ENCODE measurements around the gene TLE1. TPM values are rescaled to one million over a fixed set of nuclear protein-coding genes. Genes with fewer than 3 reads are reported as not detected.

The TLE1 gene
- total and polyA plus RNA-seq, 2 of the 4 experiments (the other 2 are of a cell fraction) = 36.0 to 51.0 TPM

DNA sequence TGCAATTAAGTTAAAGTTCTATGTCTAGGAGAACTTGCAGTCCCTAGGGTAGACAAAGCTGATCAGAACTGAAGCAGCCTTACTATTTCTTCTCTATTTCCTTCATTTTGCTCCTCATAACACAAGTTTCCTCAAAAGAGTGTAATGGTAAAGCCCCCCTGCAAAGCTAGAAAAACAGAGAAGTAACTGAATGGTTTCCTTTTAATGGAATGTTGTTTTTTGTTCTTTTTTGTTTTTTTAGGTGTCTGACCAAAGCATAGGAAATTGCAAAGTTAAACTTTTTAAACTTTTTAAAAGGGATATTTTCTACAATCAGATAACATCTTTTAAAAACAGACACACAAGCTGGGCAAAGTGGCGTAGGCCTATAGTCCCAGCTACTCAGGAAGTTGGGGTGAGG lies 145.7 kb downstream of the TLE1 start:
- Histone ChIP-seq H3K9ac (ENCODE audit: low read depth, low read length) (no peak overlapping the region), H3K23ac (ENCODE audit: low read depth, low read length) (no peak overlapping the region), H3K27me3 (ENCODE audit: control insufficient read depth, insufficient read depth, low read length) (no peaks in the 10 kb centered on the region), H4K20me1 (ENCODE audit: insufficient read depth, low read length) (no peaks in the 10 kb centered on the region), H3K4me1 (ENCODE audit: control insufficient read depth, insufficient read depth, low read length) (no peaks in the 10 kb centered on the region), H2BK5ac (ENCODE audit: low read depth, low read length, poor library complexity, severe bottlenecking) (no peak overlapping the region), H2BK120ac (ENCODE audit: low read depth, low read length) (no peak overlapping the region), H3K79me1 (ENCODE audit: low read depth in 1 of 2, low read length in 2 of 2) (no peaks in the 10 kb centered on the region), H3K18ac (ENCODE audit: low read depth, low read length) (no peak overlapping the region), H3K4me3 (ENCODE audit: insufficient read depth, low read depth, low read length) (no peak overlapping the region), H3K9me3 (ENCODE audit: control insufficient read depth, insufficient read depth, low read length) (no peaks in the 10 kb centered on the region), H2BK15ac (ENCODE audit: low read depth, low read length) (no peak overlapping the region), H3K56ac (ENCODE audit: extremely low read depth, insufficient read depth, low read length) (no peak overlapping the region), H3K9me1 (ENCODE audit: insufficient read depth, low read length) (no peaks in the 10 kb centered on the region), H3K4me2 (ENCODE audit: low read depth, low read length) (no peak overlapping the region), H2BK20ac (ENCODE audit: low read depth, low read length) (no peak overlapping the region), H3K14ac (replicated peaks; ENCODE audit: low read depth, low read length) (no peak overlapping the region), H2AK5ac (ENCODE audit: low read depth, low read length) (no peak overlapping the region), H3K4ac (ENCODE audit: low read depth, low read length) (no peak overlapping the region), H2AFZ (replicated peaks; ENCODE audit: low read length, poor library complexity) (no peak overlapping the region), H4K8ac (ENCODE audit: low read depth in 2 of 2, low read length in 2 of 2) (no peak overlapping the region), H4K91ac (ENCODE audit: insufficient read depth, low read depth, low read length) (no peak overlapping the region), H2AK9ac (replicated peaks; ENCODE audit: low read depth, low read length, poor library complexity) (no peak overlapping the region), H3K36me3 (ENCODE audit: control insufficient read depth, insufficient read depth, low read length) (no peaks in the 10 kb centered on the region), H3K27ac (ENCODE audit: insufficient read depth, low read length) (no peak overlapping the region), H4K5ac (ENCODE audit: low read depth, low read length) (no peak overlapping the region)
- in situ Hi-C loops (cut with MboI; ENCODE audit: low sequenced_read_pairs) = loop anchor here (25.0 kb wide), 1 partner anchor 1069 kb away; no protein-coding TSS in a partner anchor
- DNase-seq = no peak
- intact Hi-C loops (cut with micrococcal nuclease) = no loop called here
- dilution Hi-C loops (cut with HindIII; ENCODE audit: low sequenced_read_pairs, unreplicated experiment) = no loop called here
- BruUV-seq (replicated peaks) = no TSS peak
- POLR2A ChIA-PET (ENCODE audit: unreplicated experiment) = no interaction called here
- CTCF ChIA-PET = no interaction called here
- TF ChIP-seq, protein P1, sequence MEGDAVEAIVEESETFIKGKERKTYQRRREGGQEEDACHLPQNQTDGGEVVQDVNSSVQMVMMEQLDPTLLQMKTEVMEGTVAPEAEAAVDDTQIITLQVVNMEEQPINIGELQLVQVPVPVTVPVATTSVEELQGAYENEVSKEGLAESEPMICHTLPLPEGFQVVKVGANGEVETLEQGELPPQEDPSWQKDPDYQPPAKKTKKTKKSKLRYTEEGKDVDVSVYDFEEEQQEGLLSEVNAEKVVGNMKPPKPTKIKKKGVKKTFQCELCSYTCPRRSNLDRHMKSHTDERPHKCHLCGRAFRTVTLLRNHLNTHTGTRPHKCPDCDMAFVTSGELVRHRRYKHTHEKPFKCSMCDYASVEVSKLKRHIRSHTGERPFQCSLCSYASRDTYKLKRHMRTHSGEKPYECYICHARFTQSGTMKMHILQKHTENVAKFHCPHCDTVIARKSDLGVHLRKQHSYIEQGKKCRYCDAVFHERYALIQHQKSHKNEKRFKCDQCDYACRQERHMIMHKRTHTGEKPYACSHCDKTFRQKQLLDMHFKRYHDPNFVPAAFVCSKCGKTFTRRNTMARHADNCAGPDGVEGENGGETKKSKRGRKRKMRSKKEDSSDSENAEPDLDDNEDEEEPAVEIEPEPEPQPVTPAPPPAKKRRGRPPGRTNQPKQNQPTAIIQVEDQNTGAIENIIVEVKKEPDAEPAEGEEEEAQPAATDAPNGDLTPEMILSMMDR (conservative IDR thresholded peaks at IDR 0.05; ENCODE audit: low read depth, low read length) = no peak
- TF ChIP-seq SMC3 (IDR thresholded peaks at IDR 0.05; ENCODE audit: low read depth, low read length) = no peak
- TF ChIP-seq, protein P2, sequence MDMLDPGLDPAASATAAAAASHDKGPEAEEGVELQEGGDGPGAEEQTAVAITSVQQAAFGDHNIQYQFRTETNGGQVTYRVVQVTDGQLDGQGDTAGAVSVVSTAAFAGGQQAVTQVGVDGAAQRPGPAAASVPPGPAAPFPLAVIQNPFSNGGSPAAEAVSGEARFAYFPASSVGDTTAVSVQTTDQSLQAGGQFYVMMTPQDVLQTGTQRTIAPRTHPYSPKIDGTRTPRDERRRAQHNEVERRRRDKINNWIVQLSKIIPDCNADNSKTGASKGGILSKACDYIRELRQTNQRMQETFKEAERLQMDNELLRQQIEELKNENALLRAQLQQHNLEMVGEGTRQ (IDR thresholded peaks at IDR 0.05; ENCODE audit: low read depth, low read length) = no peak
- no peak for TF ChIP-seq FOS (IDR thresholded peaks at IDR 0.05; ENCODE audit: low read depth, low read length)
- TF ChIP-seq BHLHE40 (IDR thresholded peaks at IDR 0.05; ENCODE audit: low read depth, low read length) = no peak
- no peak for TF ChIP-seq RFX5 (IDR thresholded peaks at IDR 0.05; ENCODE audit: low read depth, low read length)
- TF ChIP-seq MXI1 (IDR thresholded peaks at IDR 0.05; ENCODE audit: borderline replicate concordance, low read depth, low read length) = no peak
- TF ChIP-seq NFE2L2 (IDR thresholded peaks at IDR 0.05; ENCODE audit: low read depth, low read length) = no peak
- no peak for TF ChIP-seq RCOR1 (IDR thresholded peaks at IDR 0.05; ENCODE audit: insufficient replicate concordance, low read length)
- TF ChIP-seq RAD21 (IDR thresholded peaks at IDR 0.05; ENCODE audit: low read length) = no peak
- TF ChIP-seq CEBPB (IDR thresholded peaks at IDR 0.05; ENCODE audit: low read depth, low read length) = no peak
- no peak for TF ChIP-seq MAFK (IDR thresholded peaks at IDR 0.05; ENCODE audit: low read depth, low read length)
- TF ChIP-seq MAZ (IDR thresholded peaks at IDR 0.05; ENCODE audit: borderline replicate concordance, low read depth, low read length) = no peak
- no peak for TF ChIP-seq CHD1 (IDR thresholded peaks at IDR 0.05; ENCODE audit: low read depth, low read length)
- no peak for ATAC-seq (ENCODE audit: low read depth)
- no CpG with 5 or more reads among the region's 1 CpG for WGBS, 2 experiments (ENCODE audit: extremely low coverage in 2 of 2, insufficient read length in 1 of 2)

Data from IMR-90 (cell line).